OCI-LY3 (cell line): ENCODE results near the gene MSX2.

Experiments
- CTCF ChIP-seq: fragments of 200-600, 300-600 bp; sonication (generic); IDR thresholded peaks from 2 replicates; pipeline ENCODE4 v1.5.1; 2014; ENCODE audit warnings: antibody characterized with exemption, low read length, low read depth
- EZH2phosphoT487 ChIP-seq: fragments of 200-600 bp; shearing (Covaris generic); IDR thresholded peaks from 2 replicates; pipeline ENCODE4 v1.6.1; 2018; ENCODE audit warnings: antibody characterized with exemption, mixed run types, low read depth

GRCh38 chr5:174732036-174733020, 7.9 kb downstream of the MSX2 start:
- TF ChIP-seq CTCF: no peak
- no peak for TF ChIP-seq EZH2phosphoT487
